Aorta (tissue), 5 donors: Measurements from ENCODE around the gene GAGE12D. TPM values are rescaled to one million over a fixed set of nuclear protein-coding genes. Genes with fewer than 3 reads are reported as not detected.
"Not testable (repeated sequence)": the region's sequence is repeated elsewhere in the genome, so short reads cannot be mapped to it uniquely, and the experiment has no call there.

ENCODE experiments used
- ATAC-seq: fragments of 200-7000 bp; cut with Tn5 transposase; one replicate; pipeline ENCODE4 v1.9.1; 2022; ENCODE audit warnings: moderate library complexity; ENCODE audit not compliant: low FRiP score
- DNase-seq, 2 donors: peaks; one replicate each; pipeline ENCODE4 v3.0.0-alpha.2; 2020
- H3K27ac ChIP-seq, 2 donors: one replicate each; pipeline ENCODE4 v1.5.1; 2013; ENCODE audit warnings: low read length in 2 of 2, mild to moderate bottlenecking in 2 of 2, moderate library complexity in 2 of 2, control low read depth in 1 of 2, inconsistent platforms in 1 of 2, low read depth in 1 of 2
- H3K27me3 ChIP-seq, 2 donors: one replicate each; pipeline ENCODE4 v1.6.1; 2013; ENCODE audit warnings: control low read depth in 1 of 2, low read length in 1 of 2, mild to moderate bottlenecking in 1 of 2, moderate library complexity in 1 of 2; ENCODE audit not compliant: insufficient read depth in 2 of 2, control insufficient read depth in 1 of 2
- H3K36me3 ChIP-seq, 2 donors: one replicate each; pipeline ENCODE4 v1.6.1; 2013; ENCODE audit warnings: control low read depth in 1 of 2, low read length in 1 of 2, mild to moderate bottlenecking in 1 of 2; ENCODE audit not compliant: insufficient read depth in 2 of 2, control insufficient read depth in 1 of 2
- H3K4me1 ChIP-seq, 2 donors: one replicate each; pipeline ENCODE4 v1.6.1; 2013; ENCODE audit warnings: low read length in 2 of 2, control low read depth in 1 of 2, mild to moderate bottlenecking in 1 of 2, moderate library complexity in 1 of 2; ENCODE audit not compliant: insufficient read depth in 2 of 2, control insufficient read depth in 1 of 2
- H3K4me3 ChIP-seq, 2 donors: one replicate each; pipeline ENCODE4 v1.5.1; 2013; ENCODE audit warnings: low read length in 2 of 2, control low read depth in 1 of 2, mild to moderate bottlenecking in 1 of 2
- H3K9me3 ChIP-seq: one replicate; pipeline ENCODE4 v1.6.1; 2013; ENCODE audit warnings: mild to moderate bottlenecking, low read length; ENCODE audit not compliant: control insufficient read depth
- WGBS, 2 donors: extraction: QIAGEN DNeasy Blood & Tissue Kit; methylation state at CpG; one replicate each; pipeline ENCODE4 v1.1.7; 2013; 5-methylcytosine and 5-hydroxymethylcytosine counted together
- intact Hi-C, 2 donors: fragments of 100-400 bp; cut with DNase I; formaldehyde crosslinking; loops; one replicate each; pipeline versions ENCODE4 v1.14.2 to v1.15.0; 2022
- polyA plus RNA-seq, 2 donors: library from polyadenylated mRNA; stranded (reverse); fragments of 200-250 nt; gene quantifications; one replicate each; pipeline ENCODE4 v1.2.3, GENCODE V29; 2013
- total RNA-seq, 2 donors: library from RNA; stranded (reverse); fragmentation: NEBNext Ultra II Directional; extraction: Animal tissue kit (Norgen Biotek cat#: 25700); gene quantifications; one replicate each; pipeline ENCODE4 v1.2.1, GENCODE V29; 2021
- donor health status: healthy with polysubstance abuse.
- donor health status: Bipolar disorder and iron deficiency.
- donor health status: DM: no; HTN: no; CAD: no.
- donor health status: DM: no; HTN: no; CAD: no.
- donor health status: DM: yes; HTN: yes; CAD: no.

The GAGE12D gene
- total and polyA plus RNA-seq, 4 donors: not detected

GRCh38 chrX:49589769-49590478 lies 48.4 kb downstream of the GAGE12D start:
- WGBS, 2 donors: 90 to 92% methylated on average over 25 of the region's 37 CpGs
- H3K27me3 ChIP-seq, intact Hi-C loops, H3K36me3 ChIP-seq, H3K9me3 ChIP-seq, H3K27ac ChIP-seq, H3K4me1 ChIP-seq, H3K4me3 ChIP-seq, ATAC-seq: not testable (repeated sequence)
- peak; percentile 60 to 83 for DNase-seq

- H3K36me3 ChIP-seq, intact Hi-C loops, ATAC-seq, H3K9me3 ChIP-seq, H3K27ac ChIP-seq, H3K4me1 ChIP-seq, H3K27me3 ChIP-seq, H3K4me3 ChIP-seq: not testable (repeated sequence)
- WGBS, 2 donors: 91 to 92% methylated on average over 10 to 11 of the region's 17 CpGs
- DNase-seq: peak in 1 of 2 donors; percentile 22
Observed at GRCh38 chrX:49590488-49590887, 49.0 kb downstream of the GAGE12D start.

Other genes with a start within 250 kb of the GAGE12D start
- not detected for gene GAGE10, start 238.1 kb upstream of the GAGE12D start, total RNA-seq
- not detected for gene GAGE10, start 238.1 kb upstream of the GAGE12D start, polyA plus RNA-seq
- gene GAGE12J, start 219.7 kb upstream of the GAGE12D start, total RNA-seq: not detected
- gene GAGE12J, start 219.7 kb upstream of the GAGE12D start, polyA plus RNA-seq: not detected
- gene GAGE13, start 210.2 kb upstream of the GAGE12D start, total RNA-seq: not detected
- gene GAGE13, start 210.2 kb upstream of the GAGE12D start, polyA plus RNA-seq: not detected
- gene GAGE12C, start 9.6 kb upstream of the GAGE12D start, total RNA-seq: not detected
- gene GAGE12C, start 9.6 kb upstream of the GAGE12D start, polyA plus RNA-seq: not detected
- not detected for gene GAGE12E, start 9.6 kb downstream of the GAGE12D start, total RNA-seq
- not detected for gene GAGE12E, start 9.6 kb downstream of the GAGE12D start, polyA plus RNA-seq
- not detected for gene GAGE12F, start 19.1 kb downstream of the GAGE12D start, total RNA-seq
- gene GAGE12F, start 19.1 kb downstream of the GAGE12D start, polyA plus RNA-seq: not detected
- not detected for gene GAGE12G, start 28.7 kb downstream of the GAGE12D start, total RNA-seq
- not detected for gene GAGE12G, start 28.7 kb downstream of the GAGE12D start, polyA plus RNA-seq
- not detected for gene GAGE12H, start 38.2 kb downstream of the GAGE12D start, total RNA-seq
- gene GAGE12H, start 38.2 kb downstream of the GAGE12D start, polyA plus RNA-seq: not detected
- not detected for gene GAGE2A, start 47.8 kb downstream of the GAGE12D start, total RNA-seq
- not detected for gene GAGE2A, start 47.8 kb downstream of the GAGE12D start, polyA plus RNA-seq
- gene GAGE1, start 57.3 kb downstream of the GAGE12D start, total RNA-seq: not detected
- not detected for gene GAGE1, start 57.3 kb downstream of the GAGE12D start, polyA plus RNA-seq
- gene PAGE1, start 154.3 kb downstream of the GAGE12D start, total RNA-seq: not detected
- gene PAGE1, start 154.3 kb downstream of the GAGE12D start, polyA plus RNA-seq: not detected